Adipocyte (in vitro differentiated cells): ENCODE measurements around the gene ARL13B.

ENCODE experiments used
- DNase-seq: peaks from one replicate; pipeline ENCODE4 v3.0.0-alpha.2; 2015; ENCODE audit warnings: low read depth
- H3K27me3 ChIP-seq: replicated peaks from 2 replicates; pipeline ENCODE4 v1.7.0; 2013; ENCODE audit warnings: mild to moderate bottlenecking, low read length, moderate library complexity; ENCODE audit not compliant: control insufficient read depth, insufficient read depth
- H3K36me3 ChIP-seq: 2 replicates; pipeline ENCODE4 v1.7.0; 2013; ENCODE audit warnings: low read length, mild to moderate bottlenecking, moderate library complexity; ENCODE audit not compliant: control insufficient read depth, insufficient read depth, severe bottlenecking
- H3K4me1 ChIP-seq: 2 replicates; pipeline ENCODE4 v1.7.0; 2013; ENCODE audit warnings: mild to moderate bottlenecking, low read length, moderate library complexity; ENCODE audit not compliant: control insufficient read depth, insufficient read depth
- H3K4me3 ChIP-seq: 2 replicates; pipeline ENCODE4 v1.7.0; 2013; ENCODE audit warnings: mild to moderate bottlenecking, low read length, moderate library complexity
- H3K9ac ChIP-seq: 2 replicates; pipeline ENCODE4 v1.7.0; 2013; ENCODE audit warnings: mild to moderate bottlenecking, low read length, moderate library complexity
- H3K9me3 ChIP-seq: 2 replicates; pipeline ENCODE4 v1.7.0; 2013; ENCODE audit warnings: mild to moderate bottlenecking, low read length, moderate library complexity; ENCODE audit not compliant: control insufficient read depth

The ARL13B gene

GRCh38 chr3:94001191-94001590 lies 21.2 kb downstream of the ARL13B start:
- no peaks in the 10 kb centered on the region for H3K9me3 ChIP-seq
- no peaks in the 10 kb centered on the region for H3K27me3 ChIP-seq
- no peaks in the 10 kb centered on the region for H3K4me1 ChIP-seq
- H3K36me3 ChIP-seq, result no peaks in the 10 kb centered on the region
- no peak for DNase-seq
- no peak overlapping the region for H3K9ac ChIP-seq
- no peak overlapping the region for H3K4me3 ChIP-seq

- no peaks in the 10 kb centered on the region for H3K36me3 ChIP-seq
Observed at GRCh38 chr3:94001827-94002495, 22.0 kb downstream of the ARL13B start.

DNA sequence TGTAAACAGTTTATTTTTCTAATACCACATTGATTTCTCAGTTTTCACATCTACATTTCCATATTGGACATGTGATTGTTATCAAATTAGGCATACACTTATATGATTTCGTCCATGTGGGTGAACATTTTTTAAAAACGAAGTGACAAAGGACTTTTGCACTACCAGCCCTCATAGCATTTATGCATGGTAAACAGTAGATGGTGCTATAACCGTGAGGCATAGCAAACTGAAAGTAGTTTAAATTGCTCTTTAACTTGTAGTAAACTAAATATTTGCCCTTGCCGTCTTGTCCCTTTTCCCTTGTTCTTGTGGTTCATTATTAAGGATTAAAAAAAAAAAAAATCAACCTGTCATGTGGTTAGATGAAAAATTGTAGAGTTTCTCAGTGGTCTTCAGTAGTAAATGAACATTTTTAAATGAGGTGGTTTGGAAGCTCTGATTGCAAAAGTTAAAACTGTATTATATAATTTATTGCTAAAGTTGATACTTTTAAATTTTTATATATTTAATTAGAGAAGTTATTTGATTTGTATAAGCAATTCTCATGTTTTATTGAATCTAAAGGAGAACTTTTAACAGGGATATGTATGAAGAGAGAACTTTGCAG lies 24.5 kb downstream of the ARL13B start:
- Histone ChIP-seq H3K27me3 (no peaks in the 10 kb centered on the region), H3K9me3 (no peaks in the 10 kb centered on the region), H3K4me3 (peak overlapping the region; percentile 78), H3K4me1 (no peaks in the 10 kb centered on the region), H3K9ac (peak overlapping the region; percentile 81), H3K36me3 (no peaks in the 10 kb centered on the region)
- peak; percentile 87 for DNase-seq

More at GRCh38 chr3:94001827-94002495, 22.0 kb downstream of the ARL13B start:
- H3K27me3 ChIP-seq, result no peaks in the 10 kb centered on the region
- no peak overlapping the region for H3K4me3 ChIP-seq
- no peaks in the 10 kb centered on the region for H3K4me1 ChIP-seq
- H3K9ac ChIP-seq, result no peak overlapping the region
- DNase-seq, result no peak
- no peaks in the 10 kb centered on the region for H3K9me3 ChIP-seq

- DNase-seq, result no peak
- H3K27me3 ChIP-seq, result no peaks in the 10 kb centered on the region
- no peak overlapping the region for H3K9ac ChIP-seq
- no peaks in the 10 kb centered on the region for H3K36me3 ChIP-seq
- no peak overlapping the region for H3K4me3 ChIP-seq
- no peaks in the 10 kb centered on the region for H3K9me3 ChIP-seq
- H3K4me1 ChIP-seq, result no peaks in the 10 kb centered on the region
Observed at GRCh38 chr3:94008253-94008652, 28.3 kb downstream of the ARL13B start.

- Histone ChIP-seq H3K27me3 (no peaks in the 10 kb centered on the region), H3K9ac (no peak overlapping the region), H3K4me3 (no peak overlapping the region), H3K4me1 (no peaks in the 10 kb centered on the region), H3K9me3 (no peaks in the 10 kb centered on the region), H3K36me3 (no peaks in the 10 kb centered on the region)
- DNase-seq, result no peak
Observed at GRCh38 chr3:94009608-94010007, 29.7 kb downstream of the ARL13B start.

GRCh38 chr3:94011233-94011711 lies 31.3 kb downstream of the ARL13B start:
- no peak for DNase-seq

GRCh38 chr3:94012185-94012584 lies 32.2 kb downstream of the ARL13B start:
- H3K27me3 ChIP-seq, result no peaks in the 10 kb centered on the region
- no peak overlapping the region for H3K4me3 ChIP-seq
- no peaks in the 10 kb centered on the region for H3K9me3 ChIP-seq
- no peak overlapping the region for H3K9ac ChIP-seq
- DNase-seq, result no peak
- H3K36me3 ChIP-seq, result no peaks in the 10 kb centered on the region
- no peaks in the 10 kb centered on the region for H3K4me1 ChIP-seq

More at GRCh38 chr3:94011233-94011711, 31.3 kb downstream of the ARL13B start:
- Histone ChIP-seq H3K4me3 (no peak overlapping the region), H3K36me3 (no peaks in the 10 kb centered on the region), H3K4me1 (no peaks in the 10 kb centered on the region), H3K9ac (no peak overlapping the region), H3K27me3 (no peaks in the 10 kb centered on the region), H3K9me3 (no peaks in the 10 kb centered on the region)

GRCh38 chr3:94015025-94015424 lies 35.1 kb downstream of the ARL13B start:
- no peaks in the 10 kb centered on the region for H3K27me3 ChIP-seq
- no peak for DNase-seq
- H3K4me1 ChIP-seq, result no peaks in the 10 kb centered on the region
- no peaks in the 10 kb centered on the region for H3K36me3 ChIP-seq
- no peaks in the 10 kb centered on the region for H3K9me3 ChIP-seq
- H3K9ac ChIP-seq, result no peak overlapping the region
- no peak overlapping the region for H3K4me3 ChIP-seq

DNA sequence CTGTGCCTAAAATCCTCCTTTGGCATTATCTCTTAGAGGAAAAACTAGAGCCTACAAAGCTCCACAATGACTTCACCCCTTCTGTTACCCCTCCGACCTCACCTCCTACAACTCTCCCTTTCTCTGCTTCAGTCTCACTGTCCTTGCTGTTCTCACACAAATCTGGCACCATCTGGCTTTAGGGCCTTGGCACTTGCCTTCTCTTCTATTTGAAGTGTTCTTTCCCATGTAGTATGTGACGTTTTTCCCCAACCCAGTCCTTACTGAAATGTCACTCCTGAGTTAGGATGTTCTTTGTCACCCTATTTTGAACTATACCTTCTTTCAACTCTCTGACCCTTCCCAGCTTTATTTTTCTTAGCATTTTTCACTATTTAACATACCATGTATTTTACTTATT lies 39.7 kb downstream of the ARL13B start:
- DNase-seq, result no peak
- H3K27me3 ChIP-seq, result no peaks in the 10 kb centered on the region
- no peaks in the 10 kb centered on the region for H3K9me3 ChIP-seq
- no peaks in the 10 kb centered on the region for H3K36me3 ChIP-seq
- no peak overlapping the region for H3K9ac ChIP-seq
- H3K4me1 ChIP-seq, result peaks cover 10% of the 10 kb centered on the region
- H3K4me3 ChIP-seq, result no peak overlapping the region

- no peaks in the 10 kb centered on the region for H3K27me3 ChIP-seq
- no peak for DNase-seq
- H3K36me3 ChIP-seq, result no peaks in the 10 kb centered on the region
Observed at GRCh38 chr3:94020293-94020692, 40.3 kb downstream of the ARL13B start.

DNA sequence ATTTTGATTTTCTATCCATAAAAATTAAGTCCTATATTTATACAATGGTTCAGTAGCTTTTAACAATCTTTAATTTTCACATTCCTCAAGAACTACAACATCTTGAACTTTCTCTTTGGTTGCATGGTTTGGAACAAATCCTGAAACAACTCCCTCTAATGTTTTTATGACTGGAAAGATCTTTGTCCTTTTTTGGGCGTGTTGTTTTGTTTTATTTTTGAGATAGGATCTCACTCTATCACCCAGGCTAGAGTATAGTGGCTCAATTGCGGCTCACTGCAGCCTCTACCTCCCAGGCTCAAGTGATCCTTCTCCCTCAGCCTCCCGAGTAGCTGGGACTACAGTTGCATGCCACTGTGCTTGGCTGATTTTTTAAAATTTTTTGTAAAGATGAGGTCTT lies 44.4 kb downstream of the ARL13B start:
- peak overlapping the region; percentile 68 for H3K4me3 ChIP-seq
- peak overlapping the region; percentile 65 for H3K9ac ChIP-seq
- H3K36me3 ChIP-seq, result no peaks in the 10 kb centered on the region
- peaks cover 12% of the 10 kb centered on the region for H3K4me1 ChIP-seq
- peak; percentile 25 for DNase-seq
- no peaks in the 10 kb centered on the region for H3K27me3 ChIP-seq
- H3K9me3 ChIP-seq, result no peaks in the 10 kb centered on the region

More at GRCh38 chr3:94020293-94020692, 40.3 kb downstream of the ARL13B start:
- Histone ChIP-seq H3K9ac (no peak overlapping the region), H3K9me3 (no peaks in the 10 kb centered on the region), H3K4me3 (no peak overlapping the region), H3K4me1 (peaks cover 12% of the 10 kb centered on the region)
